Smooth muscle cell of the umbilical artery (primary cell): Measurements from ENCODE around the gene KLHDC7A. TPM values are rescaled to one million over a fixed set of nuclear protein-coding genes. Genes with fewer than 3 reads are reported as not detected.

Experiments
- total RNA-seq: library from RNA; depleted of rRNA; stranded (reverse); fragments of >200 nt; gene quantifications from 2 replicates; pipeline ENCODE4 v1.2.3, GENCODE V29; 2014

KLHDC7A gene
- total RNA-seq: not detected in 2 replicates

DNA sequence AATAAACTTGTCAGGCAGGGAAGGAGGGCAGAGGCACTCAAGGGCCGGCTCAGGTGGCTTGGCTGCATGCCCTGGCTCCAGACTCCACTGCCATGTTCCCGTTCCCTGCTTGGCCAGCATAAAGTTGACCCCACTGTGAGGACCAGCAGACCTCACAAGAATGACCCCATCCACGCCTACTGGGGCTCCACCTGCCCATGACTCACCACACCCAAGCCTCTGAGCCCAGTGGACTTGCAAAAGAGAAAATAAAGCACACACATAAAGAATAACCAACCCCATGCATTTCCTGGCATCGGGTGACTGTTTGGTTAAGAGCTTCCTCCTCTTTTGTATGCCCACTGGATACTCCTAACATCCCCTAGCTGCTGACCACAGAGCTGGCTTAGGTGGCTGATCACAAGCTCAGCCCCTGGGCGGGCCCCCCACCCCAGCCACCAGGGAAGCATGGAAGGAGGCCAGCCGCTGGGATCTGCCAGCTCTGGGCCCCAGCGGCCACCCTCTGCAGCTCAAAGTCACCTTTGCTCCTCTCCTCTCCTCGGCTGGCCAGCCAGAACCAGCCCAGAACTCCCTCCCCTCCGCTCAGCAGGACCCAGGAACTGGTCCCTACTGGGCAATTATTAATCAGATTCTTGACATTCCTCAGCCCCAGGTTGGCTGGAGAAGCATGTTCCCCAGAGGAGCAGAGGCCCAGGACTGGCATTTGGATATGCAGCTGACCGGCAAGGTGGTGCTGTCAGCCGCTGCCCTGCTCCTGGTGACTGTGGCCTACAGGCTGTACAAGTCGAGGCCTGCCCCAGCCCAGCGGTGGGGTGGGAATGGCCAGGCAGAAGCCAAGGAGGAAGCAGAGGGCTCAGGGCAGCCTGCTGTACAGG lies at the start of gene KLHDC7A:
Gene KLHDC7A, plus strand, starts transcription at position 616 of the 875 bp plus-strand sequence. Its CDS starts 52 bp downstream, at position 668.

Other genes with a start within 250 kb of the KLHDC7A start
- not detected in 2 replicates for gene PAX7, start 149.9 kb downstream of the KLHDC7A start, total RNA-seq